ENCODE data around the gene RNF224. TPM values are rescaled to one million over a fixed set of nuclear protein-coding genes. Genes with fewer than 3 reads are reported as not detected.
A peak's percentile ranks its signal among the peaks of the same experiment; 100 is the strongest.

Gene RNF224
- total RNA-seq, 4 donors from 2014 or later = 0.21 TPM; not detected in 3

DNA sequence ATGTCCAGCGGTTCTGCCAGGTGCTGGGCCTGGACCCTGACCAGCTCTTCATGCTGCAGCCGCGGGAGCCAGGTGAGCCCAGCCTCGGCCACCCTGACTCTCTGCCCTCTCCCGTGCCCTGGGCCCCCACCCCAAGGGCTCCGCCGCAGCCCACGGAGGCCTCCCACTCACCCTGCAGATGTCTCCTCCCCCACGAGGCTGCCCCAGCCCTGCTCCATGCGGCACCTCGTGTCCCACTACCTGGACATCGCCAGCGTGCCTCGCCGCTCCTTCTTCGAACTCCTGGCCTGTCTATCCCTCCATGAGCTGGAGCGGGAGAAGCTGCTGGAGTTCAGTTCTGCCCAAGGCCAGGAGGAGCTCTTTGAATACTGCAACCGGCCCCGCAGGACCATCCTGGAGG, 12.7 kb upstream of the RNF224 start:
- intact Hi-C loops (cut with DNase I; ENCODE audit: low total_unique reads) = no loop called here
- DNase-seq = no peak
- Histone ChIP-seq H3K4me1 (peaks cover 0 to 6% of the 10 kb centered on the region in 2 donors), H3K9me3 (no peaks in the 10 kb centered on the region), H3K27ac (no peak overlapping the region), H3K4me3 (no peak overlapping the region), H3K36me3 (no peaks in the 10 kb centered on the region), H3K27me3 (no peaks in the 10 kb centered on the region)
- TF ChIP-seq POLR2A (IDR thresholded peaks at IDR 0.05) (no peak), CTCF (IDR thresholded peaks at IDR 0.05) (no peak)

GRCh38 chr9:137215196-137215986, 11.9 kb upstream of the RNF224 start:
- peaks cover 0 to 6% of the 10 kb centered on the region in 2 donors for H3K4me1 ChIP-seq
- H3K36me3 ChIP-seq = no peaks in the 10 kb centered on the region
- DNase-seq = no peak
- H3K27ac ChIP-seq = no peak overlapping the region
- H3K27me3 ChIP-seq = no peaks in the 10 kb centered on the region
- intact Hi-C loops (cut with DNase I; ENCODE audit: low total_unique reads) = no loop called here
- no peaks in the 10 kb centered on the region for H3K9me3 ChIP-seq
- H3K4me3 ChIP-seq = no peak overlapping the region
- no peak for TF ChIP-seq POLR2A (IDR thresholded peaks at IDR 0.05)
- TF ChIP-seq CTCF (IDR thresholded peaks at IDR 0.05) = no peak

DNA sequence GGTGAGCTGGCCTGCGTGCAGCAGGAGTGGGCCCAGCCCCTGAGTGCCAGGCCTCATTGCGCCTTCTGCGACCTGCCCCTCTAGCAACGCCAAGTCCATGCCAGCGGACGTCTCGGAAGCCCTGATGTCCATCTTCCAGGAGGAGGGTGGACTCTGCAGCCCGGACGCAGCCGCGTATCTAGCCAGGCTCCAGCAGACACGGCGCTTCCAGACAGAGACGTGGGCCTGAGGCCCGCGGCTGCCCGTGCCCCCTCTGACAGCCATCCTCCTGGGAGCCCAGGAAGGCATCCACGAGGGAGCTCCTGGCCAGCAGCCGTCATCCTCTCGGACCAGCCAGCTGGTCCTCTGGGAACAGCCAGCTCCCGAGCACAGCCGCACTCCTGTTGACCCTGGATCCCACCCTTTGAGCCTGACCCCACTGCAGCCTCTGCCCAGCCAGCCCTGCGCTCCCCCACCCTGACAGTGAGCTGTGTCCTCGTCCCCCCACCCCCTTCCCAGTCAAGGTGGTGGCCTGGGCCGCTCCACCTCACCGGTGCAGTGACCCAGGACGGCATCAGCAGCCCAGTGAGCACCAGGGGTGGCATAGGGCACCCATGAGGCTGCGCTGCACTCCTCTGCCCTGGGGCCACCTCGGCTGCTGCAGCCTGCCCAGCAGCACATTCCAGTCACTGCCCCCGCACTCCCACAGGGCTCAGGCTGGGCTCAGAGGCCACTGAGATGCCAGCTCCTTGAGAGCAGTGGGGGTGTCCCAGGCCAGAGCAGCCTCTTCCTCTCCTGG, 10.9 kb upstream of the RNF224 start:
- H3K36me3 ChIP-seq = no peaks in the 10 kb centered on the region
- TF ChIP-seq CTCF (IDR thresholded peaks at IDR 0.05) (no peak), POLR2A (IDR thresholded peaks at IDR 0.05) (no peak)
- H3K27me3 ChIP-seq = no peaks in the 10 kb centered on the region
- DNase-seq = no peak
- peaks cover 0 to 7% of the 10 kb centered on the region in 2 donors for H3K4me1 ChIP-seq
- no peaks in the 10 kb centered on the region for H3K9me3 ChIP-seq
- intact Hi-C loops (cut with DNase I; ENCODE audit: low total_unique reads) = no loop called here
- H3K4me3 ChIP-seq = no peak overlapping the region
- H3K27ac ChIP-seq = no peak overlapping the region

DNA sequence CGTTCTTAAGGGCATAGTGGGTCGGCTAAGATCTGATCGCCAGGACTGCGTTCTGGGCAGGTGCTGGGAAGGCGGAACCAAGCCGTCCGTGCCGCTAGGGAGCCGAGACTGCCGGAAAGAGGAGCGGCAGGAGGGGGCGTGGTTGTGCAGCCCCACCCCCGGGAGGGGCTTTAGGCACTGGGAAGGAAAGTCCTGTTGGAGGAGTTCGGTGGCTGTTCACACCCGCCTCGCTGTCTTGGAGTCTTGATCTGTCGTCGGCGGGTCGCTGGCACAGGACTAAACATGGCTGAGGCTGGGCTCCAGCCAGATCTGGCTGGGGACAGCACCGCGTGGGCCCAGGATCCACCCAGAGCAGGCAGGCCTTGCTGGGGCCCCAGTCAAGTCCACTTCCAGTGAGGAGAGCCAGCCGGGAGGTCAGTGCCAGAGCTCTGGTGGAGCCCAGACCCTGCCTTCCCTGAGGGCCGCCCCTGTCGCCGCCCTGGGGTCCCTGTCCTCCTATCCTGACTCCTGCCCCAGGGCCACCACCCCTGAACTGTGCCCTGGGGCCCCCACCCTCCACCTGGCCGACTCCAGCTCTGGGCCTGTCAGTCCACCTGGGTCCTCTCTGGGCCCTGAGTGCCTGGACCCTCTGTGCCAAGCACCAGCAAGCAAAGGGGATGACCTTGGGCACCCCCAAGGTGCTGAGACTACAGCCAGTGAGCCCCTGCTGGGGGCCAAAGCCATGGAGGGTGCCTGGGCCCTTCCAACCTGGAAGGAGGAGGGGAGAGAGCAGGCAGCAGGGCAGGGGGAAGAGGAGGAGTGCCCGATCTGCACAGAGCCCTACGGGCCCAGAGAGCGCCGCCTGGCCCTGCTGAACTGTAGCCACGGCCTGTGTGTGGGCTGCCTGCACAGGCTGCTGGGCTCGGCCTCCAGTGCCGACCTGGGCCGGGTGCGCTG, 9.8 kb upstream of the RNF224 start:
- peaks cover 0 to 14% of the 10 kb centered on the region in 2 donors for H3K4me1 ChIP-seq
- DNase-seq = peak in 1 of 2 donors; percentile 62
- no peak overlapping the region for H3K27ac ChIP-seq
- H3K27me3 ChIP-seq = no peaks in the 10 kb centered on the region
- no peaks in the 10 kb centered on the region for H3K9me3 ChIP-seq
- TF ChIP-seq CTCF (IDR thresholded peaks at IDR 0.05) = no peak
- peak in 1 of 2 donors; percentile 43 for TF ChIP-seq POLR2A (IDR thresholded peaks at IDR 0.05)
- intact Hi-C loops (cut with DNase I; ENCODE audit: low total_unique reads) = no loop called here
- H3K4me3 ChIP-seq = no peak overlapping the region
- no peaks in the 10 kb centered on the region for H3K36me3 ChIP-seq
